ENCODE data around the gene ZMYND8. TPM values are rescaled to one million over a fixed set of nuclear protein-coding genes. Genes with fewer than 3 reads are reported as not detected.
A peak's percentile ranks its signal among the peaks of the same experiment; 100 is the strongest.

Gene ZMYND8
- total RNA-seq (2014; rRNA removed; shearing (Covaris generic)), result 10.2 and 14.3 TPM in 2 replicates
- 12.1 and 12.4 TPM in 2 replicates for polyA plus RNA-seq (2016; fragmentation: Nextera tagmentation; extraction: Ambion mirVana)

DNA sequence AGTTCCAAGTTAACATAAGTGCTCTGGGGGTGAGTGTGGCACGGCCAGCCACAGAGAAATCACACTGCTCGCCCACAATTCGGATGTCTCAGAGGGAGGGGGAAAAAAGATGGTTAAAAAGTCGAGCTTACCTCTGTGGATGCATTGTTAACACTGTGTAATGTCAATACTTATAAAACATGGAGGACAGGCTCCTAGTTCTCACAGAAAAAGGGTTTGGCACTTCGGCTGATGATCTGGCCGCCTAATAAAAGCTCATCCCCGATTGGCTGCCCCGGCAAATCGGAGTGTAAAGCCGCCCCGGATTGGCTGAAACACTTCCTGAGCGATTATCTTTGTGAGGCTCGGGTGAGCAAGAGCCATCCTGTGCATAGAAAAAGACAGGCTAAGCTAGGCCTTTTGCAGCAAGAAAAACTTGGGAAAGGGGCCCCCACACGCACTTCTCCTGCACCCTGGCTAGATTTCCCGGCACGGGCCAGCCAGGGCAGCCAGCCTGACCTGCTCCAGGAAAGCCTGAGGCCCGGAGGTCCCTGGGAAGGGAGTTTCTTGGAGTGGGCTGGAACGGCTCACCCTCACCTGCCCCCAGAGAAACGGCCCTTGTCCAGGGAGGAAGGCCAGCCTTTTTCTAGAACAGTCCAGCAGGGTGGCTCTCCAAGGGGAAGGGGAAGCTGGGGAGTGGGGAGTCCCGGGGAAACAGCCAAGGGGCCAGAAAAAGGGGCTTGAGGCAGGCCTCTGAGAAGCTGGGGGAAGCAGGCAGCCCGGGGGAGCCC lies at the start of gene ZMYND8:
TSS of gene ZMYND8 (minus strand) at position 174 of the 770 bp plus-strand sequence. CDS start at position 145, 29 bp downstream.
- peak within 1 kb of the TSS; percentile 86 for H2AFZ ChIP-seq
- H3K79me2 ChIP-seq (ENCODE audit: insufficient read depth), result peaks cover 47% of the 10 kb centered on the region

GRCh38 chr20:47405775-47406325 lies 49.4 kb upstream of the ZMYND8 start:
- WGBS, 2 experiments (ENCODE audit: low coverage in 1 of 2, low lambda C conversion rate in 2 of 2, missing lambda C conversion rate in 2 of 2), result 91 to 100% methylated on average over 4 of the region's 4 CpGs
- no peak overlapping the region for H3K9ac ChIP-seq
- H3K9me3 ChIP-seq (ENCODE audit: low read depth), result no peaks in the 10 kb centered on the region
- TF ChIP-seq EZH2phosphoT487 (IDR thresholded peaks at IDR 0.05; ENCODE audit: insufficient read depth, low read depth) (no peak), EZH2 (IDR thresholded peaks at IDR 0.05; ENCODE audit: insufficient read depth, poor library complexity, severe bottlenecking) (no peak)
- 0 out of 2 replicates have a peak, but pooled peaks cover 4% of the 10 kb centered on the region for H3K4me1 ChIP-seq (ENCODE audit: insufficient read depth)
- no peak overlapping the region for H3K4me3 ChIP-seq
- H3K79me2 ChIP-seq (ENCODE audit: insufficient read depth), result no peaks in the 10 kb centered on the region
- H4K20me1 ChIP-seq (ENCODE audit: insufficient read depth), result no peaks in the 10 kb centered on the region
- H3K9me2 ChIP-seq (ENCODE audit: insufficient read depth), result no peaks in the 10 kb centered on the region
- in situ Hi-C loops (cut with MboI), result no loop called here
- H3K36me3 ChIP-seq (ENCODE audit: low read depth), result no peaks in the 10 kb centered on the region
- H3K27ac ChIP-seq, result no peak overlapping the region
- no peak for DNase-seq
- no peak overlapping the region for H3K4me2 ChIP-seq (ENCODE audit: unreplicated experiment)
- no peak overlapping the region for H2AFZ ChIP-seq
- no peaks in the 10 kb centered on the region; the same call in 1 of the 2 replicates for H3K27me3 ChIP-seq (replicated peaks; ENCODE audit: insufficient read depth)
- no peaks in the 10 kb centered on the region for H3F3A ChIP-seq (ENCODE audit: insufficient read depth)

More for the DNA sequence above, at the start of gene ZMYND8:
- H3K4me2 ChIP-seq (ENCODE audit: unreplicated experiment), result peak within 1 kb of the TSS; percentile 51
- no peaks in the 10 kb centered on the region for H3K36me3 ChIP-seq (ENCODE audit: low read depth)
- no peaks in the 10 kb centered on the region for H3K9me3 ChIP-seq (ENCODE audit: low read depth)
- TF ChIP-seq EZH2phosphoT487 (IDR thresholded peaks at IDR 0.05; ENCODE audit: insufficient read depth, low read depth) (no peak), EZH2 (IDR thresholded peaks at IDR 0.05; ENCODE audit: insufficient read depth, poor library complexity, severe bottlenecking) (no peak)
- DNase-seq, result peak; percentile 89
- peak within 1 kb of the TSS; percentile 57 for H3K4me3 ChIP-seq
- H3K9me2 ChIP-seq (ENCODE audit: insufficient read depth), result no peaks in the 10 kb centered on the region
- 25% methylated on average over 19 to 21 of the region's 21 CpGs for WGBS, 2 experiments (ENCODE audit: low coverage in 1 of 2, low lambda C conversion rate in 2 of 2, missing lambda C conversion rate in 2 of 2)
- peaks cover 84% of the 10 kb centered on the region for H3K4me1 ChIP-seq (ENCODE audit: insufficient read depth)
- H4K20me1 ChIP-seq (ENCODE audit: insufficient read depth), result no peaks in the 10 kb centered on the region
- H3K9ac ChIP-seq, result peak within 1 kb of the TSS; percentile 82
- H3K27me3 ChIP-seq (replicated peaks; ENCODE audit: insufficient read depth), result no peaks in the 10 kb centered on the region
- in situ Hi-C loops (cut with MboI), result no loop called here
- H3F3A ChIP-seq (ENCODE audit: insufficient read depth), result peaks cover 60% of the 10 kb centered on the region
- H3K27ac ChIP-seq, result peak within 1 kb of the TSS; percentile 94

DNA sequence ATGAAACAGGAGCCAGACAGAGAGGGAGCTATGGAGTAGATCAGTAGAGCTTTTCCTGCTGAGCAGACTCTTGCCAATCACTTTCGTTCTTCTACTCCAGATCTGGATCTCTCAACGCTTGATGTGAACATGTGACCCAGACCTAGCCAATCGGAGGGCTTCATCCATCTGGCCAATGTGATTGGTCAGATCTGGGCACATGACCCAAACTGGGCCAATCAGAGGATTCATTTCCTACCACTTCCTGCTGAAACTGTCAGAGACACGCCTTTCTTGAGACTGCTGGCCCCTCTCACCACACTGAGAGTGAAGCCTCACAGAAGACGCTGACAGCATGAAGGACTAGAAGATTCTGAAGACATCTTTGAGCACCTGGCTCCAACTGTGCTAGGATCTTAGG lies 44.2 kb upstream of the ZMYND8 start:
- no peaks in the 10 kb centered on the region for H3K9me3 ChIP-seq (ENCODE audit: low read depth)
- TF ChIP-seq EZH2 (IDR thresholded peaks at IDR 0.05; ENCODE audit: insufficient read depth, poor library complexity, severe bottlenecking), result no peak
- TF ChIP-seq EZH2phosphoT487 (IDR thresholded peaks at IDR 0.05; ENCODE audit: insufficient read depth, low read depth), result no peak
- no peaks in the 10 kb centered on the region for H3K79me2 ChIP-seq (ENCODE audit: insufficient read depth)
- no peaks in the 10 kb centered on the region for H3K9me2 ChIP-seq (ENCODE audit: insufficient read depth)
- no peaks in the 10 kb centered on the region for H3F3A ChIP-seq (ENCODE audit: insufficient read depth)
- H2AFZ ChIP-seq, result no peak overlapping the region
- no peaks in the 10 kb centered on the region for H4K20me1 ChIP-seq (ENCODE audit: insufficient read depth)
- H3K4me1 ChIP-seq (ENCODE audit: insufficient read depth), result no peaks in the 10 kb centered on the region
- no peaks in the 10 kb centered on the region for H3K36me3 ChIP-seq (ENCODE audit: low read depth)
- H3K4me2 ChIP-seq (ENCODE audit: unreplicated experiment), result no peak overlapping the region
- WGBS, 2 experiments (ENCODE audit: low coverage in 1 of 2, low lambda C conversion rate in 2 of 2, missing lambda C conversion rate in 2 of 2), result 78 to 80% methylated on average over 5 of the region's 5 CpGs
- no peaks in the 10 kb centered on the region for H3K27me3 ChIP-seq (replicated peaks; ENCODE audit: insufficient read depth)
- no peak for DNase-seq
- no peak overlapping the region for H3K4me3 ChIP-seq
- H3K27ac ChIP-seq, result no peak overlapping the region
- no peak overlapping the region for H3K9ac ChIP-seq
- in situ Hi-C loops (cut with MboI), result no loop called here

DNA sequence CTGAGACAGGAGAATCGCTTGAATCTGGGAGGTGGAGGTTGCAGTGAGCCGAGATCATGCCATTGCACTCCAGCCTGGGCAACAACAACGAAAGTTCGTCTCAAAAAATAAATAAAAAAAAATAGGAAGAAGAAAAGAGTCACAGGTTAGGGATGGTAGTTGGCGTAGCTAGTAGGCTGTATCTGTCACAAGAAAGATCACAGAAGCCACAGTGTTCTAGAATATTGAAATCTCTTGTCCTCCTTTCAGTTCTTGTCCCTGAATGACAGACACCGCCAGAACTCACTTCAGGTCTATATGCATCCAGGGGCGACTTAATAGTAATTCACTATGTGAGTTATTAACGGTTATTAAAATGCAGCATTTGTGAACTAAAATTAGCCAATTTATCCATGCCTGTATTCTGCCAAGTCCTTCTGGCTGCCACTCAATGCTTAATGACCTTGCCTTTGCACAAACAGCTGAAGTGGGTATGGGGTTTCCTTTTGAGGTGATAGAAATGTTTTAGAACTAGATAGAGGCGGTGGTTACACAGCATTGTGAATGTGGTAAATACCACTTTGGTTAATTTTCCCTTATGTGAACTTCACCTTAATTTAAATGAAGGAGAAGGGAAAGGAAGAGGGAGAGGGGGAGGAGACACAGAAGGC lies 41.3 kb upstream of the ZMYND8 start:
- no peaks in the 10 kb centered on the region for H4K20me1 ChIP-seq (ENCODE audit: insufficient read depth)
- 75% methylated on average over 9 of the region's 9 CpGs for WGBS, 2 experiments (ENCODE audit: low coverage in 1 of 2, low lambda C conversion rate in 2 of 2, missing lambda C conversion rate in 2 of 2)
- no peak for DNase-seq
- H3K9ac ChIP-seq, result no peak overlapping the region
- no peaks in the 10 kb centered on the region for H3K9me3 ChIP-seq (ENCODE audit: low read depth)
- in situ Hi-C loops (cut with MboI), result no loop called here
- H3K36me3 ChIP-seq (ENCODE audit: low read depth), result no peaks in the 10 kb centered on the region
- H3K4me1 ChIP-seq (ENCODE audit: insufficient read depth), result peaks cover 5% of the 10 kb centered on the region
- H2AFZ ChIP-seq, result no peak overlapping the region
- H3K4me3 ChIP-seq, result no peak overlapping the region
- TF ChIP-seq EZH2 (IDR thresholded peaks at IDR 0.05; ENCODE audit: insufficient read depth, poor library complexity, severe bottlenecking) (no peak), EZH2phosphoT487 (IDR thresholded peaks at IDR 0.05; ENCODE audit: insufficient read depth, low read depth) (no peak)
- no peaks in the 10 kb centered on the region for H3K9me2 ChIP-seq (ENCODE audit: insufficient read depth)
- no peaks in the 10 kb centered on the region for H3K79me2 ChIP-seq (ENCODE audit: insufficient read depth)
- no peaks in the 10 kb centered on the region for H3K27me3 ChIP-seq (replicated peaks; ENCODE audit: insufficient read depth)
- H3K27ac ChIP-seq, result no peak overlapping the region
- H3K4me2 ChIP-seq (ENCODE audit: unreplicated experiment), result no peak overlapping the region
- peaks cover 5% of the 10 kb centered on the region for H3F3A ChIP-seq (ENCODE audit: insufficient read depth)

All from GM23248 (cell line).